H54 (cell line): Measurements from ENCODE around the gene GDA.

Experiments
- DNase-seq: peaks from one replicate; pipeline ENCODE4 v3.0.0; 2011; ENCODE audit warnings: low spot score, mixed read lengths; ENCODE audit not compliant: insufficient read length
- FAIRE-seq: peaks from 3 replicates; lab custom pipeline; 2011; peaks lifted over from hg19 to GRCh38; lab: Jason Lieb, UNC
- POLR2A ChIP-seq: IDR thresholded peaks from 2 replicates; pipeline ENCODE4 v1.6.1; 2011; ENCODE audit warnings: low read depth, mild to moderate bottlenecking, low read length

The GDA gene

GRCh38 chr9:72204062-72204461 lies 54.8 kb downstream of the GDA start:
- no peak for FAIRE-seq
- TF ChIP-seq POLR2A = no peak
- no peak for DNase-seq

GRCh38 chr9:72205513-72205912 lies 56.3 kb downstream of the GDA start:
- DNase-seq (no peak), FAIRE-seq (peak; percentile 33)
- no peak for TF ChIP-seq POLR2A

- no peak for DNase-seq
- FAIRE-seq = no peak
- TF ChIP-seq POLR2A = no peak
These were observed 58.0 kb downstream of the GDA start for GRCh38 chr9:72207278-72207677.

GRCh38 chr9:72210522-72210921 lies 61.3 kb downstream of the GDA start:
- DNase-seq (no peak), FAIRE-seq (no peak)
- no peak for TF ChIP-seq POLR2A

- FAIRE-seq (no peak), DNase-seq (no peak)
- no peak for TF ChIP-seq POLR2A
These were observed 61.8 kb downstream of the GDA start for GRCh38 chr9:72211047-72211446.

- no peak for FAIRE-seq
- TF ChIP-seq POLR2A = no peak
- DNase-seq = no peak
These were observed 64.7 kb downstream of the GDA start for GRCh38 chr9:72213906-72214305.

- no peak for DNase-seq
- FAIRE-seq = no peak
- TF ChIP-seq POLR2A = no peak
These were observed 68.1 kb downstream of the GDA start for GRCh38 chr9:72217306-72217842.

GRCh38 chr9:72220589-72220988 lies 71.3 kb downstream of the GDA start:
- DNase-seq = no peak
- FAIRE-seq = no peak
- no peak for TF ChIP-seq POLR2A

GRCh38 chr9:72226146-72226812 lies 77.0 kb downstream of the GDA start:
- no peak for DNase-seq
- no peak for TF ChIP-seq POLR2A
- no peak for FAIRE-seq

GRCh38 chr9:72228282-72228681 lies 79.0 kb downstream of the GDA start:
- DNase-seq (no peak), FAIRE-seq (no peak)
- no peak for TF ChIP-seq POLR2A

- no peak for TF ChIP-seq POLR2A
- DNase-seq (no peak), FAIRE-seq (no peak)
These were observed 83.5 kb downstream of the GDA start for GRCh38 chr9:72232778-72233177.

GRCh38 chr9:72247549-72247948 lies 98.3 kb downstream of the GDA start:
- peak; percentile 20 for FAIRE-seq
- no peak for DNase-seq
- TF ChIP-seq POLR2A = no peak

- FAIRE-seq = peak; percentile 60
- DNase-seq = no peak
These were observed 102.3 kb downstream of the GDA start for GRCh38 chr9:72251589-72251988.

GRCh38 chr9:72254901-72255545 lies 105.8 kb downstream of the GDA start:
- DNase-seq (no peak), FAIRE-seq (no peak)
- TF ChIP-seq POLR2A = no peak

More at GRCh38 chr9:72251589-72251988, 102.3 kb downstream of the GDA start:
- TF ChIP-seq POLR2A = no peak

- TF ChIP-seq POLR2A = no peak
- DNase-seq (no peak), FAIRE-seq (no peak)
These were observed 106.3 kb downstream of the GDA start for GRCh38 chr9:72255569-72255968.

GRCh38 chr9:72256931-72257330 lies 107.7 kb downstream of the GDA start:
- TF ChIP-seq POLR2A = no peak
- DNase-seq (no peak), FAIRE-seq (no peak)
